GM23248 (cell line): ENCODE data around the gene GIGYF1. TPM values are rescaled to one million over a fixed set of nuclear protein-coding genes. Genes with fewer than 3 reads are reported as not detected.
"Not testable (repeated sequence)": the region's sequence is repeated elsewhere in the genome, so short reads cannot be mapped to it uniquely, and the experiment has no call there.

Experiments used
- DNase-seq: peaks from one replicate; pipeline ENCODE4 v3.0.0-alpha.2; 2015
- H2AFZ ChIP-seq: fragments of 200-600 bp; sonication (generic); 2 replicates; pipeline ENCODE4 v1.6.1; 2016; ENCODE audit warnings: antibody characterized with exemption
- H3F3A ChIP-seq: fragments of 200-600 bp; sonication (generic); 2 replicates; pipeline ENCODE4 v1.6.1; 2016; ENCODE audit warnings: mild to moderate bottlenecking, antibody characterized with exemption, mixed run types; ENCODE audit not compliant: insufficient read depth
- H3K27ac ChIP-seq: fragments of 200-600 bp; sonication (generic); 2 replicates; pipeline ENCODE4 v1.5.1; 2016; ENCODE audit warnings: mild to moderate bottlenecking
- H3K27me3 ChIP-seq: fragments of 200-600 bp; sonication (generic); replicated peaks from 2 replicates; pipeline ENCODE4 v1.6.1; 2016; ENCODE audit warnings: mild to moderate bottlenecking; ENCODE audit not compliant: insufficient read depth
- H3K36me3 ChIP-seq: fragments of 200-600 bp; sonication (generic); 2 replicates; pipeline ENCODE4 v1.6.1; 2016; ENCODE audit warnings: low read depth, mild to moderate bottlenecking
- H3K4me1 ChIP-seq: fragments of 200-600 bp; sonication (generic); 2 replicates; pipeline ENCODE4 v1.6.1; 2016; ENCODE audit warnings: mild to moderate bottlenecking; ENCODE audit not compliant: insufficient read depth
- H3K4me2 ChIP-seq: fragments of 200-600 bp; sonication (generic); one replicate; pipeline ENCODE4 v1.6.1; 2016; ENCODE audit warnings: mild to moderate bottlenecking; ENCODE audit not compliant: unreplicated experiment
- H3K4me3 ChIP-seq: fragments of 200-600 bp; sonication (generic); 2 replicates; pipeline ENCODE4 v1.5.1; 2016; ENCODE audit warnings: mild to moderate bottlenecking
- H3K79me2 ChIP-seq: fragments of 200-600 bp; sonication (generic); 2 replicates; pipeline ENCODE4 v1.6.1; 2016; ENCODE audit warnings: mild to moderate bottlenecking; ENCODE audit not compliant: insufficient read depth
- H3K9ac ChIP-seq: fragments of 200-600 bp; sonication (generic); 2 replicates; pipeline ENCODE4 v1.6.1; 2016; ENCODE audit warnings: mild to moderate bottlenecking
- H3K9me2 ChIP-seq: fragments of 200-600 bp; sonication (generic); 2 replicates; pipeline ENCODE4 v1.6.1; 2016; ENCODE audit warnings: mixed run types, mild to moderate bottlenecking, moderate library complexity; ENCODE audit not compliant: insufficient read depth
- H3K9me3 ChIP-seq: fragments of 200-600 bp; sonication (generic); one replicate; pipeline ENCODE4 v1.6.1; 2017; ENCODE audit warnings: low read depth
- H4K20me1 ChIP-seq: fragments of 200-600 bp; sonication (generic); 2 replicates; pipeline ENCODE4 v1.6.0; 2016; ENCODE audit not compliant: insufficient read depth
- EZH2 ChIP-seq: fragments of 200-600 bp; sonication (generic); IDR thresholded peaks from 2 replicates; pipeline ENCODE4 v1.6.1; 2018; ENCODE audit warnings: antibody characterized with exemption, mild to moderate bottlenecking; ENCODE audit not compliant: insufficient read depth, poor library complexity, severe bottlenecking
- EZH2phosphoT487 ChIP-seq: fragments of 200-600 bp; sonication (generic); IDR thresholded peaks from 2 replicates; pipeline ENCODE4 v1.6.1; 2018; ENCODE audit warnings: antibody characterized with exemption, moderate library complexity, mild to moderate bottlenecking, low read depth; ENCODE audit not compliant: insufficient read depth
- WGBS, 2 experiments: methylation state at CpG; one replicate each; pipeline ENCODE4 v1.1.6; 2015 to 2017; ENCODE audit warnings: low lambda C conversion rate in 2 of 2, low coverage in 1 of 2; ENCODE audit errors: missing lambda C conversion rate in 2 of 2; 5-methylcytosine and 5-hydroxymethylcytosine counted together
- in situ Hi-C: fragments of 300-500 bp; cut with MboI; formaldehyde crosslinking; loops from 2 replicates; pipeline ENCODE4 v1.15.0; 2020
- polyA plus RNA-seq: library from polyadenylated mRNA; unstranded; fragments of >200 nt; fragmentation: Nextera tagmentation; extraction: Ambion mirVana; gene quantifications from 2 replicates; pipeline ENCODE4 v1.2.1, GENCODE V29; 2016
- total RNA-seq: library from RNA; depleted of rRNA; stranded (reverse); fragments of >200 nt; shearing (Covaris generic); gene quantifications from 2 replicates; pipeline ENCODE4 v1.2.3, GENCODE V29; 2014

Gene GIGYF1
- total and polyA plus RNA-seq, 2 experiments from 2014 or later, result 7.4 to 15.6 TPM

DNA sequence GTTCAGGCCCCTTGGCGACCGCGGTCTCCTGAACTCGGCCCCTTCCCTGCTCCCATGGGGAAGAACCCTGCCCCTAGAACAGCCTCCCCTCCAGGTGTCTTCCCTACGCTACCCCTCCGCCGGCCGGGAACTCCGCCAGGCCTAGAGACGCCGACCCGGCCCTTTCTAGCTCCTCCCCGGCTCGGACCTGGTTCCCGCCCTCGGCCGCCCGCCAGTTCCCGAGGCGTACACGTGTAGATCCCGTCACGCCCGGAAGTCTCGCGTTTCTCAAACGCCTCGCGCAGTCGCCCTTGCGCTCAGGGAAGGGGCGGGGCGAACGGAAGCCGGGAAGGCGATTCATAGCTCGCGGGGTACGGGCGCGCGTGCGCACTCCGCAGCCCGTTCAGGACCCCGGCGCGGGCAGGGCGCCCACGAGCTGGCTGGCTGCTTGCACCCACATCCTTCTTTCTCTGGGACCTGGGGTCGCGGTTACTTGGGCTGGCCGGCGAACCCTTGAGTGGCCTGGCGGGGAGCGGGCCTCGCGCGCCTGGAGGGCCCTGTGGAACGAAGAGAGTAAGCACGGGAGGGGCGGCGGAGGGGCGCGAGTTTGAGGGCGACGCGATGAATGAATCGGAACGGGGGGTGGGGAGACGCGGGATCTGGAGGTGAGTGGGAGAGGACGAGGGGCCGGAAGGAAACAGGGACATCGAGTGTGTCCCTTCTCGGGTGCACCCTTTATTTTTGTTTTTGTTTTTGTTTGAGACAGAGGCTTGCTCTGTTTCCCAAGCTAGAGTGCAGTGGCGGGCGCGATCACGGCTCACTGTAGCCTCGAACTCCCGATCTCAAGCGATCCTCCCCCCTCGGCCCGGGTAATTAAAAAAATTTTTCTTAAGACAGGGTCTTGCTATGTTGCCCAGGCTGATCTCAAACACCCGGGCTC is 12.0 kb upstream of the GIGYF1 start, which contains the start of gene POP7:
TSS of gene POP7 (plus strand) at position 369 of the 919 bp plus-strand sequence. CDS start 710 bp downstream, outside the sequence.
- Histone ChIP-seq H3K27ac (peak within 1 kb of the TSS; percentile 74), H2AFZ (peak within 1 kb of the TSS; percentile 94), H3K9me2 (no peaks in the 10 kb centered on the region), H3K79me2 (peaks cover 28% of the 10 kb centered on the region), H3K4me2 (peak within 1 kb of the TSS; percentile 77), H3K36me3 (no peaks in the 10 kb centered on the region), H3K27me3 (peaks cover 4% of the 10 kb centered on the region; the same call in 1 of the 2 replicates), H3K4me3 (peak within 1 kb of the TSS; percentile 94), H4K20me1 (no peaks in the 10 kb centered on the region), H3K4me1 (peaks cover 6% of the 10 kb centered on the region; the same call in 1 of the 2 replicates), H3K9ac (peak within 1 kb of the TSS; percentile 95), H3F3A (no peaks in the 10 kb centered on the region), H3K9me3 (no peaks in the 10 kb centered on the region)
- in situ Hi-C loops, result no loop called here
- DNase-seq, result peak; percentile 100
- 0 to 1% methylated on average over 60 to 70 of the region's 86 CpGs for WGBS, 2 experiments
- TF ChIP-seq EZH2, result no peak

GRCh38 chr7:100705320-100705752 is 11.3 kb upstream of the GIGYF1 start:
- Histone ChIP-seq H3K9ac (peak overlapping the region; percentile 95), H3K36me3 (no peaks in the 10 kb centered on the region), H3K4me1 (peaks cover 6% of the 10 kb centered on the region; the same call in 1 of the 2 replicates), H3K79me2 (peaks cover 28% of the 10 kb centered on the region), H3K9me2 (no peaks in the 10 kb centered on the region), H3K4me3 (peak overlapping the region; percentile 94), H3K9me3 (no peaks in the 10 kb centered on the region), H3K27ac (peak overlapping the region; percentile 74), H2AFZ (peak overlapping the region; percentile 94), H4K20me1 (no peaks in the 10 kb centered on the region), H3K4me2 (peak overlapping the region; percentile 77), H3F3A (no peaks in the 10 kb centered on the region), H3K27me3 (peaks cover 4% of the 10 kb centered on the region; the same call in 1 of the 2 replicates)
- WGBS, 2 experiments, result 1 to 2% methylated on average over 22 to 25 of the region's 25 CpGs
- TF ChIP-seq EZH2 (no peak), EZH2phosphoT487 (no peak)
- DNase-seq, result peak; percentile 79
- in situ Hi-C loops, result no loop called here

GRCh38 chr7:100701089-100701488 is 7.0 kb upstream of the GIGYF1 start:
- DNase-seq, in situ Hi-C loops, H3K4me3 ChIP-seq, H4K20me1 ChIP-seq, H3K27ac ChIP-seq, H3K9ac ChIP-seq, H3K79me2 ChIP-seq, H2AFZ ChIP-seq, H3K4me2 ChIP-seq, H3K4me1 ChIP-seq, H3K36me3 ChIP-seq, H3F3A ChIP-seq, H3K9me3 ChIP-seq, H3K27me3 ChIP-seq, H3K9me2 ChIP-seq: not testable (repeated sequence)
- 65 to 75% methylated on average over 3 of the region's 3 CpGs for WGBS, 2 experiments

DNA sequence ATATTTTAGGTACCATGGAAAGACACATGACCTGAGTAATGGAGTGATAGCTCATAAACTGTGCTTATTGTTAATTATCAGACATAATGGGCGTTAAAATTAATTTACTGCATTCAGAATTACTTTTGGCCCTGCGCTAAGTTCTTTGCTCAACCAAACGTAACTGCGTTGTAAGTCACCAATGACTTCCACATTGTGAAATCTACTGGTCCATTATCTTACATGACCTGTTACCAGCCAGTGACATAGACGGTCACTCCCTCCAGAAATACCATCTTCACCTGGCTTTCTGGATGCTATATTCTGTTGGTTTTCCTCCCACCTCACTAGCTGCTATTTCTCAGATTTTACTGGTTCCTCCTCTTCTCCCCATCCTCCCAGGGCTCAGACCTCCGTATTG is 5.0 kb upstream of the GIGYF1 start:
- in situ Hi-C loops, result loop anchor here (10.0 kb wide), 1 partner anchor 224 kb away; the partner anchor contains the start of gene TSC22D4
- Histone ChIP-seq H4K20me1 (no peaks in the 10 kb centered on the region), H3K4me2 (no peak overlapping the region), H3K4me3 (no peak overlapping the region), H3K9me2 (no peaks in the 10 kb centered on the region), H3F3A (0 out of 2 replicates have a peak, but pooled peaks cover 4% of the 10 kb centered on the region), H2AFZ (no peak overlapping the region), H3K36me3 (no peaks in the 10 kb centered on the region), H3K9ac (no peak overlapping the region), H3K27ac (no peak overlapping the region), H3K4me1 (no peaks in the 10 kb centered on the region), H3K9me3 (no peaks in the 10 kb centered on the region), H3K79me2 (no peaks in the 10 kb centered on the region), H3K27me3 (peaks cover 4% of the 10 kb centered on the region; the same call in 1 of the 2 replicates)
- 50 to 64% methylated on average over 6 of the region's 6 CpGs for WGBS, 2 experiments
- TF ChIP-seq EZH2, result no peak
- TF ChIP-seq EZH2phosphoT487, result no peak
- DNase-seq, result no peak
